ENCODE results near the gene CCHCR1.

Gene CCHCR1

GRCh38 chr6:31161216-31162126 lies 3.9 kb upstream of the CCHCR1 start:
- Mint-ChIP-seq H3K36me3 (ENCODE audit: low read depth) (peaks cover 63% of the 10 kb centered on the region), H3K4me1 (ENCODE audit: low read depth) (peaks cover 55% of the 10 kb centered on the region), H3K27me3 (no peaks in the 10 kb centered on the region), H3K27ac (no peak overlapping the region), H3K9me3 (no peaks in the 10 kb centered on the region), H3K4me3 (peak overlapping the region; percentile 42)
- DNase-seq: no peak

- peak overlapping the region; percentile 90 for H3K4me3 Mint-ChIP-seq
- peaks cover 45% of the 10 kb centered on the region for H3K4me1 Mint-ChIP-seq (ENCODE audit: low read depth)
- H3K36me3 Mint-ChIP-seq (ENCODE audit: low read depth): peaks cover 86% of the 10 kb centered on the region
- H3K27ac Mint-ChIP-seq: peak overlapping the region; percentile 95
- H3K27me3 Mint-ChIP-seq: no peaks in the 10 kb centered on the region
- H3K9me3 Mint-ChIP-seq: no peaks in the 10 kb centered on the region
- peak; percentile 56 for DNase-seq
Observed at GRCh38 chr6:31158863-31159855, 1.6 kb upstream of the CCHCR1 start.

- peaks cover 84% of the 10 kb centered on the region for H3K36me3 Mint-ChIP-seq (ENCODE audit: low read depth)
- H3K27me3 Mint-ChIP-seq: no peaks in the 10 kb centered on the region
- peaks cover 37% of the 10 kb centered on the region for H3K4me1 Mint-ChIP-seq (ENCODE audit: low read depth)
- no peaks in the 10 kb centered on the region for H3K9me3 Mint-ChIP-seq
- H3K27ac Mint-ChIP-seq: peak within 1 kb of the TSS; percentile 95
- H3K4me3 Mint-ChIP-seq: peak within 1 kb of the TSS; percentile 90
- peak; percentile 99 for DNase-seq
Observed at GRCh38 chr6:31158140-31158862, 699 bp upstream of the CCHCR1 start, which contains the start of gene TCF19. TSS of gene TCF19 (plus strand) at chr6:31158589. CDS start at chr6:31159470, 881 bp downstream.

- no peaks in the 10 kb centered on the region for H3K9me3 Mint-ChIP-seq
- peaks cover 27% of the 10 kb centered on the region for H3K4me1 Mint-ChIP-seq (ENCODE audit: low read depth)
- H3K27ac Mint-ChIP-seq: no peak overlapping the region
- peaks cover 80% of the 10 kb centered on the region for H3K36me3 Mint-ChIP-seq (ENCODE audit: low read depth)
- peak overlapping the region; percentile 90 for H3K4me3 Mint-ChIP-seq
- DNase-seq: no peak
- no peaks in the 10 kb centered on the region for H3K27me3 Mint-ChIP-seq
Observed at GRCh38 chr6:31156641-31157040, 961 bp downstream of the CCHCR1 start.

- H3K4me3 Mint-ChIP-seq: no peak overlapping the region
- H3K27me3 Mint-ChIP-seq: no peaks in the 10 kb centered on the region
- H3K36me3 Mint-ChIP-seq (ENCODE audit: low read depth): peaks cover 80% of the 10 kb centered on the region
- H3K27ac Mint-ChIP-seq: no peak overlapping the region
- peaks cover 13% of the 10 kb centered on the region for H3K4me1 Mint-ChIP-seq (ENCODE audit: low read depth)
- no peak for DNase-seq
- H3K9me3 Mint-ChIP-seq: no peaks in the 10 kb centered on the region
Observed at GRCh38 chr6:31154436-31154835, 3.2 kb downstream of the CCHCR1 start.

- Mint-ChIP-seq H3K4me1 (ENCODE audit: low read depth) (peaks cover 9% of the 10 kb centered on the region), H3K9me3 (no peaks in the 10 kb centered on the region), H3K4me3 (no peak overlapping the region), H3K27ac (no peak overlapping the region), H3K36me3 (ENCODE audit: low read depth) (peaks cover 82% of the 10 kb centered on the region), H3K27me3 (no peaks in the 10 kb centered on the region)
- DNase-seq: no peak
Observed at GRCh38 chr6:31152781-31153180, 4.8 kb downstream of the CCHCR1 start.

- Mint-ChIP-seq H3K27me3 (no peaks in the 10 kb centered on the region), H3K4me3 (no peak overlapping the region), H3K27ac (no peak overlapping the region), H3K36me3 (ENCODE audit: low read depth) (peaks cover 82% of the 10 kb centered on the region), H3K4me1 (ENCODE audit: low read depth) (no peaks in the 10 kb centered on the region), H3K9me3 (no peaks in the 10 kb centered on the region)
- no peak for DNase-seq
Observed at GRCh38 chr6:31149827-31150447, 7.7 kb downstream of the CCHCR1 start.

GRCh38 chr6:31145386-31145785 lies 12.2 kb downstream of the CCHCR1 start:
- Mint-ChIP-seq H3K4me3 (no peak overlapping the region), H3K9me3 (no peaks in the 10 kb centered on the region), H3K4me1 (ENCODE audit: low read depth) (no peaks in the 10 kb centered on the region), H3K27ac (no peak overlapping the region), H3K27me3 (no peaks in the 10 kb centered on the region), H3K36me3 (ENCODE audit: low read depth) (peaks cover 66% of the 10 kb centered on the region)
- DNase-seq: no peak

GRCh38 chr6:31144970-31145340 lies 12.6 kb downstream of the CCHCR1 start:
- H3K27me3 Mint-ChIP-seq: no peaks in the 10 kb centered on the region
- no peak overlapping the region for H3K27ac Mint-ChIP-seq
- no peak for DNase-seq
- no peak overlapping the region for H3K4me3 Mint-ChIP-seq
- peaks cover 62% of the 10 kb centered on the region for H3K36me3 Mint-ChIP-seq (ENCODE audit: low read depth)
- no peaks in the 10 kb centered on the region for H3K4me1 Mint-ChIP-seq (ENCODE audit: low read depth)
- H3K9me3 Mint-ChIP-seq: no peaks in the 10 kb centered on the region

GRCh38 chr6:31144296-31144969 lies 13.2 kb downstream of the CCHCR1 start:
- no peak for DNase-seq
- H3K4me1 Mint-ChIP-seq (ENCODE audit: low read depth): no peaks in the 10 kb centered on the region
- H3K9me3 Mint-ChIP-seq: no peaks in the 10 kb centered on the region
- H3K4me3 Mint-ChIP-seq: no peak overlapping the region
- no peaks in the 10 kb centered on the region for H3K27me3 Mint-ChIP-seq
- H3K27ac Mint-ChIP-seq: no peak overlapping the region
- H3K36me3 Mint-ChIP-seq (ENCODE audit: low read depth): peaks cover 57% of the 10 kb centered on the region

GRCh38 chr6:31143148-31143547 lies 14.5 kb downstream of the CCHCR1 start:
- no peak for DNase-seq
- H3K4me1 Mint-ChIP-seq (ENCODE audit: low read depth): no peaks in the 10 kb centered on the region
- H3K9me3 Mint-ChIP-seq: no peaks in the 10 kb centered on the region
- H3K4me3 Mint-ChIP-seq: no peak overlapping the region
- H3K27ac Mint-ChIP-seq: no peak overlapping the region
- H3K27me3 Mint-ChIP-seq: no peaks in the 10 kb centered on the region
- H3K36me3 Mint-ChIP-seq (ENCODE audit: low read depth): peaks cover 48% of the 10 kb centered on the region

- no peak for DNase-seq
- Mint-ChIP-seq H3K27me3 (no peaks in the 10 kb centered on the region), H3K36me3 (ENCODE audit: low read depth) (peaks cover 43% of the 10 kb centered on the region), H3K27ac (no peak overlapping the region), H3K4me3 (no peak overlapping the region), H3K4me1 (ENCODE audit: low read depth) (peaks cover 7% of the 10 kb centered on the region), H3K9me3 (no peaks in the 10 kb centered on the region)
Observed at GRCh38 chr6:31142361-31142761, 15.2 kb downstream of the CCHCR1 start.

GRCh38 chr6:31140643-31141042 lies 17.0 kb downstream of the CCHCR1 start:
- Mint-ChIP-seq H3K9me3 (no peaks in the 10 kb centered on the region), H3K4me1 (ENCODE audit: low read depth) (peaks cover 7% of the 10 kb centered on the region), H3K27ac (no peak overlapping the region), H3K36me3 (ENCODE audit: low read depth) (peaks cover 30% of the 10 kb centered on the region), H3K4me3 (no peak overlapping the region), H3K27me3 (no peaks in the 10 kb centered on the region)
- DNase-seq: no peak

All from activated T-cell treated with anti-CD3 and anti-CD28 coated beads, Interleukin-2, amount 50 U/mL, for 24 hours (primary cell).